ENCODE data around the gene CLPSL1. TPM values are rescaled to one million over a fixed set of nuclear protein-coding genes. Genes with fewer than 3 reads are reported as not detected.

Gene CLPSL1
- total and polyA plus RNA-seq, 2 of the 8 experiments (the other 6 are each of a cell fraction or from before 2014, with no cell fraction given): not detected

DNA sequence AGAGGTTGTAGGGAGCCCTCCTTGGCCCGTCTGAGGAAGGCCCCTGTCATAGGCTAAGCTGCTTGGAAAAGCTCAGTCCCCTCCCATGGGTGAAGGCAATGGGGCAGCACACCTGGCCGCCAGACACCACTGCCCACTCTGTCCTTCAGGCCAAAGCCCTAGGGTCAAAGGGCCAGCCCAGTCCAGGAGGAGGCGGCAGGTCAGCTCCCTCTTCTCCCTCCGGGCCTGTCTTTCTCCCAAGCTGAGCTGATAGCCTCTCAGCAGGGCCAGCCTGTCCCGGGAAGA is 9.5 kb upstream of the CLPSL1 start:
- no peak overlapping the region for H3K14ac ChIP-seq (ENCODE audit: insufficient read length)
- no peak overlapping the region for H3K4me2 ChIP-seq (ENCODE audit: insufficient read depth in 1 of 2, low read depth in 2 of 2, low read length in 2 of 2)
- no peaks in the 10 kb centered on the region for H3K36me3 ChIP-seq (ENCODE audit: control insufficient read depth in 2 of 4, insufficient read depth in 4 of 4, low read length in 3 of 4)
- no peak overlapping the region for H3K4me3 ChIP-seq (ENCODE audit: extremely low read depth in 1 of 4, insufficient read depth in 2 of 4, low read depth in 3 of 4, low read length in 4 of 4)
- H3K23ac ChIP-seq (ENCODE audit: insufficient read length): no peak overlapping the region
- peak overlapping the region; percentile 46; the same call in 1 of the 2 replicates for H2AK5ac ChIP-seq (ENCODE audit: low read depth, low read length)
- CTCF ChIA-PET (ENCODE audit: partially characterized antibody): interaction anchor here (0.6 to 2.2 kb wide), 8 partner anchors 12 to 394 kb away, joined by 3 to 8 read pairs (median 4); partner anchors contain the start of gene ARMC12
- no peaks in the 10 kb centered on the region for H3K23me2 ChIP-seq (ENCODE audit: low read depth, low read length)
- POLR2A ChIA-PET (ENCODE audit: partially characterized antibody): interaction anchor here (1.1 kb wide), 1 partner anchor 12 kb away, joined by 3 read pairs; no protein-coding TSS in a partner anchor
- no peak overlapping the region for H3K56ac ChIP-seq (replicated peaks; ENCODE audit: insufficient read length, low read depth, low read length)
- H2BK12ac ChIP-seq (ENCODE audit: low read depth, low read length): no peak overlapping the region
- H3K9ac ChIP-seq (replicated peaks in 1 of 4; ENCODE audit: extremely low read depth in 1 of 4, low read depth in 3 of 4, low read length in 3 of 4): no peak overlapping the region
- H3K79me1 ChIP-seq (ENCODE audit: low read depth, low read length): no peaks in the 10 kb centered on the region
- peak overlapping the region; percentile 36; the same call in 1 of the 2 replicates for H2BK15ac ChIP-seq (ENCODE audit: low read length)
- no peak overlapping the region for H2AFZ ChIP-seq (ENCODE audit: low read length)
- no peak overlapping the region for H3K27ac ChIP-seq (ENCODE audit: low read depth, low read length)
- no peak overlapping the region for H4K8ac ChIP-seq (ENCODE audit: extremely low read depth, insufficient read depth, low read length)
- no peaks in the 10 kb centered on the region for H4K20me1 ChIP-seq (replicated peaks in 1 of 2; ENCODE audit: control insufficient read depth in 1 of 2, insufficient read depth in 2 of 2, low read length in 2 of 2)
- TF ChIP-seq, protein P1, sequence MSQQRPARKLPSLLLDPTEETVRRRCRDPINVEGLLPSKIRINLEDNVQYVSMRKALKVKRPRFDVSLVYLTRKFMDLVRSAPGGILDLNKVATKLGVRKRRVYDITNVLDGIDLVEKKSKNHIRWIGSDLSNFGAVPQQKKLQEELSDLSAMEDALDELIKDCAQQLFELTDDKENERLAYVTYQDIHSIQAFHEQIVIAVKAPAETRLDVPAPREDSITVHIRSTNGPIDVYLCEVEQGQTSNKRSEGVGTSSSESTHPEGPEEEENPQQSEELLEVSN (IDR thresholded peaks at IDR 0.05): no peak
- TF ChIP-seq BRCA1 (IDR thresholded peaks at IDR 0.05; ENCODE audit: low read depth, low read length) (no peak), JUND (IDR thresholded peaks at IDR 0.05; ENCODE audit: low read length) (no peak), CEBPB (IDR thresholded peaks at IDR 0.05; ENCODE audit: low read depth, low read length) (no peak), EP300 (IDR thresholded peaks at IDR 0.05; ENCODE audit: borderline replicate concordance in 1 of 2, low read depth in 2 of 2, low read length in 2 of 2) (no peak)
- TF ChIP-seq, protein P2, sequence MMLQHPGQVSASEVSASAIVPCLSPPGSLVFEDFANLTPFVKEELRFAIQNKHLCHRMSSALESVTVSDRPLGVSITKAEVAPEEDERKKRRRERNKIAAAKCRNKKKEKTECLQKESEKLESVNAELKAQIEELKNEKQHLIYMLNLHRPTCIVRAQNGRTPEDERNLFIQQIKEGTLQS (IDR thresholded peaks at IDR 0.05; ENCODE audit: insufficient read depth, low read depth, low read length): no peak
- peaks cover 0 to 11% (median 0%) of the 10 kb centered on the region in 4 experiments; a peak in 2 of 7 replicates for H3K4me1 ChIP-seq (replicated peaks in 1 of 4; ENCODE audit: control insufficient read depth in 3 of 4, insufficient read depth in 4 of 4, low read length in 3 of 4)
- no peaks in the 10 kb centered on the region for H3K79me2 ChIP-seq (ENCODE audit: control insufficient read depth in 1 of 2, insufficient read depth in 2 of 2, low read length in 2 of 2)
- FAIRE-seq: no peak
- WGBS, 2 experiments (ENCODE audit: extremely low coverage in 1 of 2, insufficient coverage in 1 of 2, insufficient read length in 1 of 2, insufficient replicate concordance in 2 of 2, low coverage in 1 of 2, low lambda C conversion rate in 2 of 2, missing lambda C conversion rate in 1 of 2): 65% methylated on average over 5 of the region's 5 CpGs; no CpG with 5 or more reads in 1 of the 2 experiments
- no peak overlapping the region for H2BK20ac ChIP-seq (ENCODE audit: low read length)
- no peak overlapping the region for H2BK120ac ChIP-seq (replicated peaks; ENCODE audit: low read depth, low read length)
- no peak for DNase-seq (ENCODE audit: low read depth in 1 of 2, low spot score in 2 of 2)
- H4K91ac ChIP-seq (replicated peaks; ENCODE audit: insufficient read length, low read length): no peak overlapping the region
- 0 out of 2 replicates have a peak overlapping the region, but pooled peaks have one; percentile 13 for H3K18ac ChIP-seq (ENCODE audit: extremely low read depth, low read length)
- peaks cover 0 to 8% (median 3%) of the 10 kb centered on the region in 4 experiments; a peak in 4 of 7 replicates for H3K27me3 ChIP-seq (replicated peaks in 1 of 4; ENCODE audit: control insufficient read depth in 3 of 4, extremely low read depth in 1 of 4, insufficient read depth in 3 of 4, low read length in 3 of 4)
- H3K9me3 ChIP-seq (ENCODE audit: insufficient read depth in 2 of 2, low read depth in 1 of 2, low read length in 1 of 2): no peaks in the 10 kb centered on the region
- no peak overlapping the region for H3K4ac ChIP-seq (replicated peaks; ENCODE audit: insufficient read length, low read depth, low read length)
- H4K5ac ChIP-seq (ENCODE audit: insufficient read length, low read depth, low read length): no peak overlapping the region
- H2BK5ac ChIP-seq (ENCODE audit: low read depth, low read length): 0 out of 2 replicates have a peak overlapping the region, but pooled peaks have one; percentile 60
